ENCODE data around the gene SHISA8. TPM values are rescaled to one million over a fixed set of nuclear protein-coding genes. Genes with fewer than 3 reads are reported as not detected.
A peak's percentile ranks its signal among the peaks of the same experiment; 100 is the strongest.

SHISA8 gene
- total RNA-seq, 1 experiment from 2014 or later: 2.4 TPM

DNA sequence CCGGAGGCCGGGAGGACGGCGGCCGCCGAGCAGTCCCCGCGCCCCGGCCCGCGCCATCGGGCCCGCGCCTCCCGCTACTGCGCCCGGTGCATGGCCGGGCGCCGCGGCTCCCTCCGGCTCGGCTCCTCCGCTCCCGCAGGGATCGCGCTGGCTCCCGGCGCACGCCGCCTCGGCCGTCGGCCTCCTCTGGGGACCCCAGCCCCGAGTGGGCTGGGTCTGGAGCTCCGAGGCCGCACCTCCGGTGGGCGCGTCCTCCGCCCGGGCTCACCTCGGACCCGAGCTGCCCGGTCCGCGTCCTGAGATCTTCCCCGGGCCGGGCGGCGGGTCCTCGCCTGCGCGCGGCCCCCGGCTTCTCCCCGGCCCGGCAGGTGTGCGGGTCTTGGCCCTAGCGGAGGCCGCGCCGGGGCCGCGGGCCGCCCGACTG lies 251 bp downstream of the SHISA8 start:
- no peak for TF ChIP-seq ZNF671 (CRISPR knock-in tag; IDR thresholded peaks at IDR 0.05)
- no peak for TF ChIP-seq NFYB (CRISPR knock-in tag; conservative IDR thresholded peaks at IDR 0.05; ENCODE audit: low read depth)
- TF ChIP-seq ZNF416 (CRISPR knock-in tag; IDR thresholded peaks at IDR 0.05): no peak
- TF ChIP-seq, protein P1, sequence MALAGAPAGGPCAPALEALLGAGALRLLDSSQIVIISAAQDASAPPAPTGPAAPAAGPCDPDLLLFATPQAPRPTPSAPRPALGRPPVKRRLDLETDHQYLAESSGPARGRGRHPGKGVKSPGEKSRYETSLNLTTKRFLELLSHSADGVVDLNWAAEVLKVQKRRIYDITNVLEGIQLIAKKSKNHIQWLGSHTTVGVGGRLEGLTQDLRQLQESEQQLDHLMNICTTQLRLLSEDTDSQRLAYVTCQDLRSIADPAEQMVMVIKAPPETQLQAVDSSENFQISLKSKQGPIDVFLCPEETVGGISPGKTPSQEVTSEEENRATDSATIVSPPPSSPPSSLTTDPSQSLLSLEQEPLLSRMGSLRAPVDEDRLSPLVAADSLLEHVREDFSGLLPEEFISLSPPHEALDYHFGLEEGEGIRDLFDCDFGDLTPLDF (CRISPR knock-in tag; IDR thresholded peaks at IDR 0.05): no peak
- TF ChIP-seq IRF2 (CRISPR knock-in tag; IDR thresholded peaks at IDR 0.05; ENCODE audit: borderline replicate concordance, low read depth): no peak
- TF ChIP-seq, protein P2, sequence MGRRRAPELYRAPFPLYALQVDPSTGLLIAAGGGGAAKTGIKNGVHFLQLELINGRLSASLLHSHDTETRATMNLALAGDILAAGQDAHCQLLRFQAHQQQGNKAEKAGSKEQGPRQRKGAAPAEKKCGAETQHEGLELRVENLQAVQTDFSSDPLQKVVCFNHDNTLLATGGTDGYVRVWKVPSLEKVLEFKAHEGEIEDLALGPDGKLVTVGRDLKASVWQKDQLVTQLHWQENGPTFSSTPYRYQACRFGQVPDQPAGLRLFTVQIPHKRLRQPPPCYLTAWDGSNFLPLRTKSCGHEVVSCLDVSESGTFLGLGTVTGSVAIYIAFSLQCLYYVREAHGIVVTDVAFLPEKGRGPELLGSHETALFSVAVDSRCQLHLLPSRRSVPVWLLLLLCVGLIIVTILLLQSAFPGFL (CRISPR knock-in tag; IDR thresholded peaks at IDR 0.05; ENCODE audit: borderline replicate concordance): no peak
- TF ChIP-seq, protein P3, sequence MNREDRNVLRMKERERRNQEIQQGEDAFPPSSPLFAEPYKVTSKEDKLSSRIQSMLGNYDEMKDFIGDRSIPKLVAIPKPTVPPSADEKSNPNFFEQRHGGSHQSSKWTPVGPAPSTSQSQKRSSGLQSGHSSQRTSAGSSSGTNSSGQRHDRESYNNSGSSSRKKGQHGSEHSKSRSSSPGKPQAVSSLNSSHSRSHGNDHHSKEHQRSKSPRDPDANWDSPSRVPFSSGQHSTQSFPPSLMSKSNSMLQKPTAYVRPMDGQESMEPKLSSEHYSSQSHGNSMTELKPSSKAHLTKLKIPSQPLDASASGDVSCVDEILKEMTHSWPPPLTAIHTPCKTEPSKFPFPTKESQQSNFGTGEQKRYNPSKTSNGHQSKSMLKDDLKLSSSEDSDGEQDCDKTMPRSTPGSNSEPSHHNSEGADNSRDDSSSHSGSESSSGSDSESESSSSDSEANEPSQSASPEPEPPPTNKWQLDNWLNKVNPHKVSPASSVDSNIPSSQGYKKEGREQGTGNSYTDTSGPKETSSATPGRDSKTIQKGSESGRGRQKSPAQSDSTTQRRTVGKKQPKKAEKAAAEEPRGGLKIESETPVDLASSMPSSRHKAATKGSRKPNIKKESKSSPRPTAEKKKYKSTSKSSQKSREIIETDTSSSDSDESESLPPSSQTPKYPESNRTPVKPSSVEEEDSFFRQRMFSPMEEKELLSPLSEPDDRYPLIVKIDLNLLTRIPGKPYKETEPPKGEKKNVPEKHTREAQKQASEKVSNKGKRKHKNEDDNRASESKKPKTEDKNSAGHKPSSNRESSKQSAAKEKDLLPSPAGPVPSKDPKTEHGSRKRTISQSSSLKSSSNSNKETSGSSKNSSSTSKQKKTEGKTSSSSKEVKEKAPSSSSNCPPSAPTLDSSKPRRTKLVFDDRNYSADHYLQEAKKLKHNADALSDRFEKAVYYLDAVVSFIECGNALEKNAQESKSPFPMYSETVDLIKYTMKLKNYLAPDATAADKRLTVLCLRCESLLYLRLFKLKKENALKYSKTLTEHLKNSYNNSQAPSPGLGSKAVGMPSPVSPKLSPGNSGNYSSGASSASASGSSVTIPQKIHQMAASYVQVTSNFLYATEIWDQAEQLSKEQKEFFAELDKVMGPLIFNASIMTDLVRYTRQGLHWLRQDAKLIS (CRISPR knock-in tag; IDR thresholded peaks at IDR 0.05; ENCODE audit: borderline replicate concordance): no peak
- TF ChIP-seq TP53 (CRISPR knock-in tag; IDR thresholded peaks at IDR 0.05): no peak
- TF ChIP-seq, protein P4, sequence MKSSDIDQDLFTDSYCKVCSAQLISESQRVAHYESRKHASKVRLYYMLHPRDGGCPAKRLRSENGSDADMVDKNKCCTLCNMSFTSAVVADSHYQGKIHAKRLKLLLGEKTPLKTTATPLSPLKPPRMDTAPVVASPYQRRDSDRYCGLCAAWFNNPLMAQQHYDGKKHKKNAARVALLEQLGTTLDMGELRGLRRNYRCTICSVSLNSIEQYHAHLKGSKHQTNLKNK (CRISPR knock-in tag; IDR thresholded peaks at IDR 0.05): no peak
- no peak for TF ChIP-seq TEAD4 (CRISPR knock-in tag; IDR thresholded peaks at IDR 0.05)
- TF ChIP-seq, protein P5, sequence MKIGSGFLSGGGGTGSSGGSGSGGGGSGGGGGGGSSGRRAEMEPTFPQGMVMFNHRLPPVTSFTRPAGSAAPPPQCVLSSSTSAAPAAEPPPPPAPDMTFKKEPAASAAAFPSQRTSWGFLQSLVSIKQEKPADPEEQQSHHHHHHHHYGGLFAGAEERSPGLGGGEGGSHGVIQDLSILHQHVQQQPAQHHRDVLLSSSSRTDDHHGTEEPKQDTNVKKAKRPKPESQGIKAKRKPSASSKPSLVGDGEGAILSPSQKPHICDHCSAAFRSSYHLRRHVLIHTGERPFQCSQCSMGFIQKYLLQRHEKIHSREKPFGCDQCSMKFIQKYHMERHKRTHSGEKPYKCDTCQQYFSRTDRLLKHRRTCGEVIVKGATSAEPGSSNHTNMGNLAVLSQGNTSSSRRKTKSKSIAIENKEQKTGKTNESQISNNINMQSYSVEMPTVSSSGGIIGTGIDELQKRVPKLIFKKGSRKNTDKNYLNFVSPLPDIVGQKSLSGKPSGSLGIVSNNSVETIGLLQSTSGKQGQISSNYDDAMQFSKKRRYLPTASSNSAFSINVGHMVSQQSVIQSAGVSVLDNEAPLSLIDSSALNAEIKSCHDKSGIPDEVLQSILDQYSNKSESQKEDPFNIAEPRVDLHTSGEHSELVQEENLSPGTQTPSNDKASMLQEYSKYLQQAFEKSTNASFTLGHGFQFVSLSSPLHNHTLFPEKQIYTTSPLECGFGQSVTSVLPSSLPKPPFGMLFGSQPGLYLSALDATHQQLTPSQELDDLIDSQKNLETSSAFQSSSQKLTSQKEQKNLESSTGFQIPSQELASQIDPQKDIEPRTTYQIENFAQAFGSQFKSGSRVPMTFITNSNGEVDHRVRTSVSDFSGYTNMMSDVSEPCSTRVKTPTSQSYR (CRISPR knock-in tag; IDR thresholded peaks at IDR 0.05): no peak
- TF ChIP-seq, protein P6, sequence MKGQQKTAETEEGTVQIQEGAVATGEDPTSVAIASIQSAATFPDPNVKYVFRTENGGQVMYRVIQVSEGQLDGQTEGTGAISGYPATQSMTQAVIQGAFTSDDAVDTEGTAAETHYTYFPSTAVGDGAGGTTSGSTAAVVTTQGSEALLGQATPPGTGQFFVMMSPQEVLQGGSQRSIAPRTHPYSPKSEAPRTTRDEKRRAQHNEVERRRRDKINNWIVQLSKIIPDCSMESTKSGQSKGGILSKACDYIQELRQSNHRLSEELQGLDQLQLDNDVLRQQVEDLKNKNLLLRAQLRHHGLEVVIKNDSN (CRISPR knock-in tag; IDR thresholded peaks at IDR 0.05): no peak
- TF ChIP-seq GRHL2 (CRISPR knock-in tag; IDR thresholded peaks at IDR 0.05; ENCODE audit: insufficient replicate concordance, severe bottlenecking): no peak
- no peak for TF ChIP-seq TCF7 (CRISPR knock-in tag; IDR thresholded peaks at IDR 0.05; ENCODE audit: low read depth)
- peak; percentile 1; the same call in 1 of the 2 replicates for ATAC-seq
- Mint-ChIP-seq H3K4me1 (peaks cover 25% of the 10 kb centered on the region), H3K36me3 (no peaks in the 10 kb centered on the region), H3K9me3 (no peaks in the 10 kb centered on the region), H3K4me3 (no peak overlapping the region), H3K27me3 (ENCODE audit: low read depth) (peaks cover 87% of the 10 kb centered on the region), H3K27ac (no peak overlapping the region)
- DNase-seq (ENCODE audit: low spot score): no peak
- ChIA-PET POLR2A (no interaction called here), CTCF (interaction anchor here (0.8 to 1.9 kb wide), 3 partner anchors 11 to 217 kb away, joined by 5 to 6 read pairs (median 6); no protein-coding TSS in a partner anchor)

Data from WTC11 (cell line).